CD14-positive monocyte (primary cell): ENCODE results near the gene PFDN2. TPM values are rescaled to one million over a fixed set of nuclear protein-coding genes. Genes with fewer than 3 reads are reported as not detected.

Source experiments
- DNase-seq, 3 donors: peaks; one replicate each; pipeline ENCODE4 v3.0.0-alpha.2; 2011 to 2022
- H2AFZ ChIP-seq: 2 replicates; pipeline ENCODE4 v1.6.0; 2012; ENCODE audit warnings: mild to moderate bottlenecking, low read depth, low read length, inconsistent platforms; ENCODE audit not compliant: insufficient read depth, poor library complexity, severe bottlenecking
- H3K27ac ChIP-seq, 2 donors: 1 replicate in 1 of 2; 2 replicates in 1 of 2; pipeline ENCODE4 v1.5.1; 2012 to 2013; ENCODE audit warnings: low read length in 2 of 2, control low read depth in 1 of 2, inconsistent platforms in 1 of 2, low read depth in 1 of 2, mild to moderate bottlenecking in 1 of 2
- H3K27me3 ChIP-seq, 2 donors: one replicate each; pipeline versions ENCODE4 v1.6.0 to v1.6.1; 2011 to 2013; ENCODE audit warnings: low read length in 2 of 2; ENCODE audit not compliant: control insufficient read depth in 2 of 2, insufficient read depth in 2 of 2
- H3K36me3 ChIP-seq, 2 donors: replicated peaks in 1 of 2; 1 replicate in 1 of 2; 2 replicates in 1 of 2; pipeline versions ENCODE4 v1.5.1 to v1.6.1; 2012 to 2013; ENCODE audit warnings: low read length in 2 of 2, control low read depth in 1 of 2, inconsistent platforms in 1 of 2, mild to moderate bottlenecking in 1 of 2; ENCODE audit not compliant: insufficient read depth in 2 of 2, control insufficient read depth in 1 of 2
- H3K4me1 ChIP-seq, 2 donors: 1 replicate in 1 of 2; 2 replicates in 1 of 2; pipeline versions ENCODE4 v1.5.1 to v1.6.1; 2012 to 2013; ENCODE audit warnings: low read length in 2 of 2, control low read depth in 1 of 2, inconsistent platforms in 1 of 2, mild to moderate bottlenecking in 1 of 2, moderate library complexity in 1 of 2; ENCODE audit not compliant: insufficient read depth in 2 of 2, control insufficient read depth in 1 of 2
- H3K4me2 ChIP-seq: replicated peaks from 2 replicates; pipeline ENCODE3; 2012; ENCODE audit warnings: low read length, moderate library complexity, mild to moderate bottlenecking; ENCODE audit not compliant: poor library complexity, severe bottlenecking; ENCODE audit errors: extremely low read depth
- H3K4me3 ChIP-seq, 3 experiments: fragments of 200-600 bp in 1 of 3; sonication (generic) in 1 of 3; replicated peaks in 1 of 3; 1 replicate in 2 of 3; 2 replicates in 1 of 3; pipeline ENCODE4 v1.5.1; 2011 to 2013; ENCODE audit warnings: low read length in 3 of 3, mild to moderate bottlenecking in 3 of 3, control low read depth in 2 of 3, low read depth in 2 of 3, inconsistent platforms in 1 of 3, moderate library complexity in 1 of 3
- H3K79me2 ChIP-seq: 2 replicates; pipeline ENCODE4 v1.6.0; 2012; ENCODE audit warnings: mild to moderate bottlenecking, control low read depth, inconsistent platforms, low read length, moderate library complexity; ENCODE audit not compliant: insufficient read depth
- H3K9ac ChIP-seq: 2 replicates; pipeline ENCODE4 v1.6.0; 2017; ENCODE audit warnings: low read length, mild to moderate bottlenecking; ENCODE audit not compliant: insufficient read depth, poor library complexity, severe bottlenecking
- H3K9me3 ChIP-seq, 2 donors: replicated peaks in 1 of 2; 1 replicate in 1 of 2; 2 replicates in 1 of 2; pipeline versions ENCODE4 v1.5.1 to v1.6.1; 2012 to 2013; ENCODE audit warnings: low read length in 2 of 2, control low read depth in 1 of 2; ENCODE audit not compliant: control insufficient read depth in 1 of 2, insufficient read depth in 1 of 2
- H4K20me1 ChIP-seq: 2 replicates; pipeline ENCODE4 v1.6.0; 2012; ENCODE audit warnings: mild to moderate bottlenecking, low read length, control low read depth, moderate library complexity; ENCODE audit not compliant: insufficient read depth
- H3K27ac Mint-ChIP-seq, 7 donors: one replicate each; pipeline ENCODE4 v1.8.0; 2020; ENCODE audit warnings: mild to moderate bottlenecking in 7 of 7, mixed read lengths in 7 of 7, moderate library complexity in 6 of 7, inconsistent platforms in 2 of 7
- H3K27me3 Mint-ChIP-seq, 3 donors: one replicate each; pipeline ENCODE4 v1.8.0; 2021 to 2022; ENCODE audit warnings: low read depth in 3 of 3, mild to moderate bottlenecking in 3 of 3, mixed read lengths in 3 of 3, moderate library complexity in 3 of 3, inconsistent platforms in 1 of 3
- H3K36me3 Mint-ChIP-seq, 2 donors: one replicate each; pipeline ENCODE4 v1.8.0; 2020; ENCODE audit warnings: mixed read lengths in 2 of 2, inconsistent platforms in 1 of 2, mild to moderate bottlenecking in 1 of 2
- H3K4me1 Mint-ChIP-seq: one replicate; pipeline ENCODE4 v1.8.0; 2020; ENCODE audit warnings: mild to moderate bottlenecking, mixed read lengths
- H3K4me3 Mint-ChIP-seq, 2 donors: one replicate each; pipeline ENCODE4 v1.8.0; 2020; ENCODE audit warnings: mild to moderate bottlenecking in 2 of 2, mixed read lengths in 2 of 2, moderate library complexity in 1 of 2
- H3K9me3 Mint-ChIP-seq, 7 donors: one replicate each; pipeline ENCODE4 v1.8.0; 2020 to 2022; ENCODE audit warnings: mixed read lengths in 7 of 7, mild to moderate bottlenecking in 6 of 7, moderate library complexity in 6 of 7, inconsistent platforms in 2 of 7
- CTCF ChIP-seq: fragments of 200-600 bp; IDR thresholded peaks from one replicate; pipeline ENCODE4 v1.8.0; 2022; ENCODE audit warnings: antibody characterized with exemption, mild to moderate bottlenecking
- WGBS: methylation state at CpG from one replicate; pipeline ENCODE4 v1.1.5; 2013; ENCODE audit warnings: missing lambda C conversion rate; ENCODE audit not compliant: insufficient coverage; 5-methylcytosine and 5-hydroxymethylcytosine counted together
- intact Hi-C, 2 donors: fragments of 100-400 bp; cut with micrococcal nuclease; formaldehyde crosslinking; loops; one replicate each; pipeline versions ENCODE4 v1.15.0 to v1.15.1; 2023
- polyA plus RNA-seq, 3 donors: library from polyadenylated mRNA; depleted of rRNA in 1 of 3; unstranded in 2 of 3; stranded (reverse) in 1 of 3; fragments of 300-500 nt in 2 of 3; fragments of >200 nt in 1 of 3; fragmentation: Illumina TruSeq in 2 of 3; gene quantifications; 1 replicate in 2 of 3; 2 replicates in 1 of 3; pipeline ENCODE4 v1.2.3, GENCODE V29; 2012 to 2021

The PFDN2 gene
- polyA plus RNA-seq, 3 donors, result 59.1 to 80.7 (median 65.6) TPM

- Mint-ChIP-seq H3K27me3 (peaks cover 0 to 2% (median 0%) of the 10 kb centered on the region in 3 donors), H3K4me3 (no peak overlapping the region), H3K27ac (peak overlapping the region; percentile 43 to 86 (median 70)), H3K9me3 (no peaks in the 10 kb centered on the region), H3K4me1 (peaks cover 25% of the 10 kb centered on the region), H3K36me3 (peaks cover 69 to 91% of the 10 kb centered on the region in 2 donors)
- peaks cover 95% of the 10 kb centered on the region for H3K79me2 ChIP-seq
- H3K27me3 ChIP-seq, result no peaks in the 10 kb centered on the region
- H3K9ac ChIP-seq, result no peak overlapping the region
- no peak for DNase-seq
- intact Hi-C loops, result loop anchor here in 1 of 2 donors (10.0 kb wide), 1 partner anchor 64 kb away; no protein-coding TSS in a partner anchor
- 100% methylated on average over 1 of the region's 6 CpGs for WGBS
- TF ChIP-seq CTCF, result no peak
- no peaks in the 10 kb centered on the region for H3K9me3 ChIP-seq
- H3K27ac ChIP-seq, result peak overlapping the region; percentile 16 to 63
- no peak overlapping the region for H3K4me2 ChIP-seq
- peaks cover 96% of the 10 kb centered on the region for H4K20me1 ChIP-seq
- H3K4me1 ChIP-seq, result peaks cover 0 to 4% of the 10 kb centered on the region in 2 donors
- H2AFZ ChIP-seq, result no peak overlapping the region
- peaks cover 63 to 94% of the 10 kb centered on the region in 2 donors for H3K36me3 ChIP-seq
- no peak overlapping the region for H3K4me3 ChIP-seq
These were observed 58.5 kb downstream of the PFDN2 start for GRCh38 chr1:161059293-161059692.

GRCh38 chr1:161054805-161055204 lies 63.0 kb downstream of the PFDN2 start:
- Histone ChIP-seq H3K4me1 (peaks cover 2 to 18% of the 10 kb centered on the region in 2 donors), H3K9me3 (no peaks in the 10 kb centered on the region), H4K20me1 (peaks cover 96% of the 10 kb centered on the region), H3K27me3 (no peaks in the 10 kb centered on the region), H3K79me2 (peaks cover 92% of the 10 kb centered on the region), H3K4me3 (no peak overlapping the region), H3K27ac (peak overlapping the region in 1 of 2 donors; percentile 24), H3K9ac (no peak overlapping the region), H3K4me2 (no peak overlapping the region), H3K36me3 (peaks cover 81 to 94% of the 10 kb centered on the region in 2 donors), H2AFZ (no peak overlapping the region)
- 75% methylated on average over 2 of the region's 7 CpGs for WGBS
- Mint-ChIP-seq H3K4me1 (peaks cover 26% of the 10 kb centered on the region), H3K27ac (peak overlapping the region in 2 of 7 donors; percentile 22 to 52), H3K27me3 (no peaks in the 10 kb centered on the region), H3K36me3 (peaks cover 80 to 97% of the 10 kb centered on the region in 2 donors), H3K4me3 (no peak overlapping the region), H3K9me3 (no peaks in the 10 kb centered on the region)
- DNase-seq, result peak in 1 of 3 donors; percentile 43
- intact Hi-C loops, result loop anchor here in 1 of 2 donors (10.0 kb wide), 1 partner anchor 60 kb away; no protein-coding TSS in a partner anchor
- TF ChIP-seq CTCF, result peak; percentile 52
